Hippocampal formation (tissue), 2 donors: Measurements from ENCODE around the gene EPHA6.

ENCODE experiments used
- DNase-seq, 2 donors: peaks; one replicate each; lab custom pipeline; 2025; lab: John Stamatoyannopoulos, UW

Gene EPHA6

DNA sequence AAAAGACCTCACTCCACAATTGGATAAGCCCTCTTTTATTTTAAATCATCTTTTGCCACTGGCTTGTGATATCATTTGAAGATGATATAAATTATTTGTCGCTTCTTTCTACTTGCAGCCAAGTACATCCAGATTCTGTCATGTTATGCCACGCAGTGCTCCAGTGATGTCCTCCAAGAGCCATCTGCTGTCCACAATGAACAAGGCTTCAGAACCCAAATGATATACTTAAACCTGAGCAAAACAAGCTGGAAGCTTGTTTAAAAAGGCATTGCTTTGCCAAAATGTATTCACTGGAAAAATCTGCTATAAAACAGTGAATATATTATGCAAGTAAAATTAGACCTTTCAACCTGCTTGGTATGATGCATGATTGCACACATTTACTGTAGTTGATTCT lies 891.4 kb downstream of the EPHA6 start:
- no peak for DNase-seq

DNA sequence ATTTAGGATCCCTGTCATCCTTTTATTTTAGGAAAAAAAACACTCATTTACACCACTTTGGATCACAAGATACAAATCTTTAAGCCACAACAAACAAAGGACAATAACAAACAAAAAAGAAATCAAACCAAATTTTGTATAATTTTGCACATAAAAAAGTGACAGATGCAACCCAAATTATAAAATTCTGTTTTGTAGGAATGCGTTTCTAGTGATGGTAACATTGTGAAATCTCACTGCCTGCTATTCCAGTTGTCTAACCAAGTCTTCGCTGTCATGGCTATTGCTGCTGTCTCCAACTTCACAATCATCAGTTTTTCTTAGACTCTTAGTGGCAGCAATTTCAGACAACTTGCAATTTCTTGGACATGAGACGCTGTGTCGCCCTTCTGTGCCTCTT lies 891.8 kb downstream of the EPHA6 start:
- no peak for DNase-seq

DNA sequence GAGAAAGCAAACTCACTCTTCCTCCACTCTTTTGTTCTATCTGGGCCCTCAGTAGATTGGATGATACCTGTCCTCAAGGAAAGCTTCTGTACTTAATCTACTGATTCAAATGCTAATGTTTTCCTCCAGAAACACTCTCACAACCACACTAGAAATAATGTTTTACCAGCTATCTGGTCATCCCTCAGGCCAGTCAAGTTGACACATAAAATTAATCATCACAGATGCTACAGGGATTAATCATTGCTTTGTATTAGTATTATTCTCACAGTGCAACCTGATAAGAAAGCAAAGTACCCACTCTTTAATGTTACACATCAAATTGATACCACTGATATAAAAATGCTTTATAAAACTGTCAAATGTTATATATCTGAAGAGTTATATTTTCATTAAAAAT lies 897.3 kb downstream of the EPHA6 start:
- no peak for DNase-seq

DNA sequence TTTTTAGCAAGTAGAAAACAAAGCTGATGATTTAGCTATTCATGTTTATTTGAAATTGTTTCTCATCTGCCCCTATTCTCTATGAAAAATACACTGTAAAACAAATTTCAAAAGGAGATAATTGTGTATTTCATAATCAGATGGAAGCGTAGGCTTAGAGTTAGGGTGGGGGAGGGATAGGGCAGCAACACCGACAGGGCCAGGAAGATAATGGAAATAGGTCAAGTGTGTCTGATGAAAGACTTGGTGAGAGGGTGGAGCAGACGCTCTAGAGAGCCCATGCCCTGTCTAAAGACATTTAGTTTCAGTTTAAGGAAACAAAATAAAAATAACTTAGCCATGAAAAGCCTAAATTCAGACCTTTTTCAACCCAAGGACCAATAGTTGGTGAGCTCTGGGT lies 898.5 kb downstream of the EPHA6 start:
- DNase-seq = no peak

DNA sequence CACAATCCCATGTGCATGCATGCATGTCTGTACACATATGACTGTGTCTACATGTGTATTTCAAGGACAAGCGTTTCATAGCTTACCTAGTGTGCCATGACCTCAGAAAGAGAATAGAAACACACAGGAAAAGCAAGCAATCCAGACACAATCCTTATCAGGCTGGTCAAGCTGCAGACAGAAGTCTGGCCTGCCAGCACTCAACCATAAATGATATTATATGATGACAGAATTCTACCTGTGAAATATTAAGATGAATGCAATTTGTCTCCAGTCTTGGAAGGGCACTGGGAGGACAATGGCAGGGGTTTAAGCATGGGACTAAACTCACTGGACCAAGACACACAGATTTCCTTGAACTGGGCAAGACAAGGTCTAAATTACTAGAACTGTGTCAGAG lies 899.2 kb downstream of the EPHA6 start:
- no peak for DNase-seq

DNA sequence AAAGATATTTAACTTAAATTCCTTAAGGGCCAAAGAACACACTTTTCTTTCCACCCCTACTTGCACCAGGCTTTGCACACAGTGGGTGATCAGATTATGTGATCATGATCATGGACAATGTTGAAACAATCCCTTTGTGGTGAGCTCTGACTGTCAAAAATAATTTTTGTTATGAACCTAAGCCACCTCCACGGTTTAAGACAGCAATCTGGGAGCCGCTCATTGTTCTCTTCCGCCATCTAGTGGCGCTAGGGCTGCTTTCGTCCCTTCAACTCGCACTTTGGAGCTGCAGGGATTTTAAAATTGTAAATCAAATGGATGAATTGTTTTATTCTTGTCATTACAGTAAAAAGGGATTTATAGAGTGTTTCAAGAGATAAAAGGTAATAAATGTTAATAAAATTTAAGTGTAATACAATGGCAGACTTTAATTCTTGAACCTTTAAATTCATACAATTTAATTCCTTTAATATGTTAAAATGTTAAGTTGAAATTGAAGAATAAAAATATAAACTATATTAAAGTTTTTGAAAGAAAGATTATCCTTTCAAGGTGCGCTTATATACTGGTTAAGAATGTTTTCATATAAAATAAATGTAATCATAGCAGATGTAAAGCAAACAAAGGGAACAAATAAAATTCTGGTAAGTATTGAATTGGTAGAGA lies 904.9 kb downstream of the EPHA6 start:
- DNase-seq = peak; percentile 35 to 49

DNA sequence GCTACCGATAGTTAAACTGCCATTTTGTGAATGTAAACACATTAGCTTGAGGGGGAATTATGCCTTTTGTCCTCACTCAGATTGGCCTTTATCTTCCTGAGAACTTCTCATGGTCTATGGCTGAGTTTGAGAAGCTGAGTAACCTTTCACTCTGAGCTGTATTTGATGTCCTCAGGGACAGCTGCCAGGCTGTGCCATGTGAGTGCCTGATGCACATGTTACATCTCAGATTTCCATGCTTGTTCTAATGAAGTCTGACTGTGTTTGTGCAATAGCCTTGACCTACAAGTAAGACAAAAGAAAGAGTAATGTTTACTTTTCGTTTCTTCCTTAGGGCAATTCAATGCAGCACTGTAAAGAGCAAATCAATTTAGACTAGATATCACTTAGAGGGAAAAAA lies 906.0 kb downstream of the EPHA6 start:
- no peak for DNase-seq

DNA sequence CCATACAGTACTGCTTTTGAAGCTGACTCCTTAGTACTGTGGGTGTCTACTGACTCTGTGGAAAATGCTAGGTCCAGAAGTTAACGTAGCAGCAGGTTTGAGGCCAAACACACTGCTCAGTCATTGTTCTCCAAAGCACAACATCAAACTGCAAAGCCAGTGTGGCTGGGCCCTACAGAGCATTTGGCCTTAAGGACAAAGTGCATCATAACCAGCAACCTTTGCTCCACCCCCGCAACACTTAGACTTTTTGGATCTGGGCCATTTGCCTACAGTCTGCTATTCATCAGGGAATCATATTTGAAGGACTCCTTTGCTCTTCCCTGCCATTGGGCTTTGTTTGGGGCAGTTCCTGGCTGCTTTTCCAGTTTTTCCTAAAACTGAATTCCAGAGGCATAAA lies 907.1 kb downstream of the EPHA6 start:
- DNase-seq = no peak

DNA sequence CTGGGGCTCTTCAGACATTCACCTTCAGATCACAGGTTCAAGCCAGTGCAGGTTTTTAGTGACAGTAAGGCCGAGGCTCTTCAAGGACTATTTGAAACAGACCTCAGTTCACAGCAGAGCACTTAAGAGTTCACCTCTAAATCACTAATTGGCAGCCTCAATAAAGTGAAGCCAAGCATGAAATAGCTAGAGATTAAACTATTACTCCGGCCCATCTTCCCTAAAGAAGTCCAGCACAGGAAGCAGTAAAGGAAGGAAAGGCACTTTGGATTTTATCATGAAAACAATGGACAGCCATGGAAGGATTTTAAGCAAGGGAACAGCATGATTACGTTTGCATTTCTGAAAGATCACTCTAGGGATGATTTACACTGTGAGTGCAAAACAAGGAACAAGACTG lies 922.5 kb downstream of the EPHA6 start:
- no peak for DNase-seq

DNA sequence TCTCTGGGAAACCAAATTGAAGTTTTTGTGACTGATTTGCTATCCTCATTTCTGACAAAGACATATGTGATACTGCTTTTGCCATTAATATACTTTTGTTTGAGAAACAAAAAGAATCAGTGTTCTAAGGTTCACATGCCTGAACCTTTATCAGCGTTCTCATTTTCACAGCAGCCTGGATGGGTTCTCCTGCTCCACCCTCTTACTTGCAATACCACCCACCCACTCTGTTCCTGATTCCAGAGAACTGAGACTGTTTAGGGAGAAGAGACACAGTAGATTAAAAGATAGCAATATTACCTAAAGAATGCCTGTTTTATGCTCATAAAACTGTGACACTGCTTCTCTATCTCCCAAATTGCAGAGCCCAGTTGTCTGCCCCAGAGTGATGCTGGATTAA lies 924.4 kb downstream of the EPHA6 start:
- DNase-seq = no peak

DNA sequence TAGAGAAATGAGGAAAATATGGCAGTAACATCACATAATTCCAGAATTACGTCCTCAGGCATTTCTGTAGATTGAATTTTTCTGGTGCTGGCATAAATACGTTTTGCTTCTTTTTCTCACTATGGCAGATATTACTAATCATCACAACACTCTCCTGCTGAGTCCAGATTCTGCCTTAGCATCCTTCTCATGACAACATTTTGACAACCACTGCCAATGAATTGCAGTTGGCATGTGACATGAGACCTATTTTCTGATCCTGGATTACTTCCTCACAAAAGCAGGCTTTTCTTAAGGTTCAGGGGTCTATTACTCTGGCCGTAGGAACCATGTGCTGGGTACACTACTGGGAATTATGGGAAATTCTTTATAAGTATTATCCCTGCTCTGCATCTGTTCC lies 927.6 kb downstream of the EPHA6 start:
- DNase-seq = no peak

DNA sequence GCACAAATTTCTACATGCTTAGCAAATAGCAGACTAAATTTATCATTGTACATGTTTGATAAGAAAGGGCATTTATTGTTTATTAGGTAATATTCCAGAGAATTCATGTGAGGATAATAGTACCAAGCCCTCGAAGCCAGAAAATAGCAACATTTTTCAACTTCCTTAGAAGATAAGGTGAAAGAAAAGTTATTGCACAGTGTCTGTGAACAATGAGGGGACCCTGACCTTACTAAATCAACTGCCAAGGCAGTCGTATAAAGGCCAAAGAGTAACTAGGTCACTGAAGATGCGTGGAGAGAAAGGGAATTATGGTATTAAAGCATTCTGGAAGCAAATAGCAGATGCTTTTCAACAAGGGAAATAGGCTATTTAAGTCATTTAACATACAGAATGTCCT lies 929.9 kb downstream of the EPHA6 start:
- DNase-seq = no peak

DNA sequence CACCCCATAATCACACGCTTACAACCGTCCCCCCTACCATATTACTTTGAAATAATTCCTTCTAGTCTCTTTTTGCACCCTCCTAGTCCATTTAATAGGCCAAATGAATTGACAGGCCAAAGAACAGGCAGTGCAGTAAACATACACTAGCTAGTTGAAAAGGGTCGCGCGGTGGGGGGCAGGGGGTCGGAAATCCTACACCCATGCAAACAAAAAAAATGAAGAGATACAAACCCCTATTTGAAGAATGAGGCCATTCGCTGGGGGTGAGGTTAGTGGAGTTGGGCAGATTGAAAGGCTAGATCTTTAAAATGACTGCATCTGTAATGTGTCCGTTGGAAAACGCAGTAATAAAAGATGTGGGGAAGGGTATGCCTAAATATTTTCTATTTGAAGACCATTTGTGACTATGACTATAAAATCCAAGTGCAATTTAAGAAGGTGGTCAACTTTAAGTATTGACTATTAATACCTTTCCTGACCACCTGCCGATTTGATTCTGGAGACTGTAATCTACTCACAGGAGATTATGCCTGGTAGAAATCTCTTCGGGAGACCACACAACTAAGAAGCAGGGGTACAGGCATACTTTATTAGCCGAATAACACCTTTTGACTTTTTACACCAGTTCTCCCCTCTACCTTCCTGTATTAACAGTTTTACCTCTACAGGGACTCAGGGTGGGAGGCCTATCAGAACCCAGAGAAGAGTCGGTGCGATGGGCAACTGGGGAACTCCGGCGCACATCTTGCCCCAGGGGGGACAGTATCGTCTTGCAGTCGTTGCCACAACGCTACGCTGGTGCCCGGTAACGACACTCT lies 949.4 kb downstream of the EPHA6 start:
- DNase-seq = peak in 1 of 2 donors; percentile 80

DNA sequence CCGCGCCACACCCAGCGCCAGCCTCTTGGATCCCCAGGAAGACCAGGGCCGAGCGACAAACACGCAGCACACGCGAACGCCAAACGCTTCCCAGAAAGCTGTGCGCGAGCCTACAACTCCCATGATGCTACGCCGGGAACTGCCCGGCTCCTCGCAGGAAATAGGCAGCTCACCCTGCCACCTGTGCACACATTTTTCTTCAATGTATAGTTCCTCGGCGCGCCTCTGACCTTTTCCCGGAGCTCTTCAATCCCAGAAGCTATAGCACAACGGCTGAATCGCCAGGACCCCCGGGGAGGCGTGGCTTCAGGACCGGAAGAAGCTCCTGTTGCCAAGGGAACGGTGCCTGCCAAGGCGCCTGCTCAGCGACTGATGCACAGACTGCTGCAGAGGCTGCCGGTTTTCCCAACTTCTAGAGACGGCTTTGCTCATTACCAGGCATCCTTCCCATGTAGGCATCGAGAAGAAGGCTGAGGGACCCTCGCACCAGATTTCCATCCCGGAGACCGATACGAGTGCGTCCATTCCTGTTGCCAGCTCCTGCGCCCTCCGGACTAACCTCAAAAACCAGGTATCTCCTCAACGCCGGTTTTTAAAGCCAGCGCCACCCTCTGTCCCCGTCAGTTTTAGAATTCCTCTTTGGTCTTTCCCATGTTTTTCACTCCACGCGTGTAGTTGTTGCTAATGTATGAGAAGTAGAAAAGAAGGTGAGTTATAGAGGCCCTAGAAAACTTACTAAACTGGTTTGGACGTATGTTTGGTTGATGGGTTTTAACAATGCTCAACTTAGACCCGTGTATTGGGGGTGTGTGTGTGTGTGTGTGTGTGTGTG lies 950.2 kb downstream of the EPHA6 start, which contains the start of gene ARL6:
ARL6 (plus strand) TSS at position 352 of the 832 bp plus-strand sequence. CDS start 3,350 bp downstream, outside the sequence.
- peak; percentile 80 to 87 for DNase-seq

DNA sequence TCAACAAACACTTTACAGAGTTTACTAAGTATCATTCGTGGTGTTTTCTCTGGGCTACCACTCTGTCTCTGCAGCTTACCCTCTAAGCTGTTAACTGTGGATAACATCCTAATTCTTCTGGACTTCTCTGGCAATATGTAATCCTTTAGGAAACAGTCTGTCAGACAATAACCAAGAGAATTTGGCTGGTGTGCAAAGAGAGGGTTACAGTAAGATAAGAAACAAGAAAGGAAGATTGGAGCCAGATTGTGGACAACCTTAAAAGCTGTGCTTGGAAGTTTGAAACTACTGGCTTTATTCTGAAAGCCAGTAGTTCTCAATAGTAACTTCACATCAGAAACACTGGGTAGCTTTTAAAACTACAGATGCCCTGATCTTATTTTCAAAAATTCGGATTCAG lies 950.9 kb downstream of the EPHA6 start:
- no peak for DNase-seq

DNA sequence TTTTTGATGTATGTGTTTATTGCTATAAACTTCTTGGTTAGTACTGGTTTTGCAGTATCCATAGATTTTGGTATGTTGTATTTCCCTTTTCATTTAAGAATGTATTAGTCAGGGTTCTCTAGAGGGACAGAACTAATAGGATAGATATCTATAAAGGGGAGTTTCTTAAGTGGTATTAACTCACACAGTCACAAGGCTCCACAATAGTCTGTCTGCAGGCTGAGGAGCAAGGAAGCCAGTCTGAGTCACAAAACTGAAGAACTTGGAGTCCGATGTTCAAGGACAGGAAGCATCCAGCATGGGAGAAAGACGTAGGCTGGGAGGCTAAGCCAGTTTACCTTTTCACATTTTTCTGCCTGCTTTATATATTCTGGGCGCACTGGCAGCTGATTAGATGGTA lies 958.5 kb downstream of the EPHA6 start:
- no peak for DNase-seq

DNA sequence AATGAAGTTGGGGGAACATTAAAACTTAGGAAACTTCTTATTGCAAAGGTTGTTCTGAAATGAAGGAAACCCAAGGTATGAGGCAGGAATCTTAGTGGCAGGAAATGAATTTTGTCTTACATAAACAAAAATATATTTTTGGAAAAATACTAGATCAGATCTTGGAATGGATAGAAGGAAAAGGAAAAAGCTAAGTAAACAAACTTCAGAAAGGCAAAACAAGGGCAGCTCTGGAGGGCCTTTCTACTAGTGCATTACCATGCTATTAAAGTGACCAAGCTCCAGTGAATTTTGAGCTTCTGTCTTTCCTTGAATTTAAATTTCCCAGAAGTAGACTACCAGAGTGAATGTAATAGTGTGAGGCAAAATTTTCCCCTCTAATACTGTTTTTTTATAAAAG lies 963.8 kb downstream of the EPHA6 start:
- no peak for DNase-seq

DNA sequence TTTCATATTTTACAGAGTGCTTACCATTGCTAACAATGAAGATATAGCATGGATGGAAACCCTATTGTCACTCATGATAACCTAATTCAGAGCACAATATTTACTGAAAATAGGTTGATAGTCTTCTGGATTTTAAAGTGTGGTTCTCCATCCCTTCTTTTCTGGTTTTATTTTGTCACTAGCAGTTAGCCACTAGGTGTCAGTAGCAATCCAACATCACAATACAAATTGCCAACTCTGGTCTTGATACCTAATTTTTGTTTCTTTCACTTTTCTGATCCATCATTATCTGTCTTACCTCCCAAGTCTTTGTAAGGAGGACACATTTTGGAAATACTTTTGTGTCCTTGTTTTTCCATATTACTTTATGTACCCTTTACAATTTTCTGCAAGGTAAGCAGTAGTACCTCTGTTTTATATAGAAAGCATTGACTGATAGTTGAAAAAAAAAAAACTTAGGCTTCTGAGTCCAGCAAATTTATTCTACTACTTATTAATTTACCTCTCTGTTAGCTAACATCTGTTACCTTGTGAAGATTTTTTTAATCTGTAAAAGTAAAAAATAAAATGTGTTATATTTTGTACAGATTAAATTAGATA lies 979.1 kb downstream of the EPHA6 start:
- DNase-seq = peak in 1 of 2 donors; percentile 61

DNA sequence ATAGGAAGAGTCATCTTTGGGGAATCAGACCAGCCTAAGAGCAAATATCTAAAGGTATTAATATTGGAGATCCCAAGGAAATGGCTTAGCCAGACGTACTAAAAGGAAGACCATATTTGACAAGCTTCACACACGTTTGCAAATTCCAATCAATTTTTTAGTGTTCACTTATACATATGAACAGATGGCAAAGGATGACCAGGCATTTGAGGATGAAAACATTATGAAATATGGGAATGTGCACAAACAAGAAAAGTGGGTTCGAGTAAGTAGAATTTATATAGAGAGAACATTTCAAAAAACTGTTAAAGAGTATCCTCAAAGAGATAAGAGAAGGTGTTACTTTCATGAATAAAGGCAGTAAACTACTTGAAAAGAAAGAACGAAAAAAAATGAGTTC lies 981.6 kb downstream of the EPHA6 start:
- DNase-seq = no peak
